ENCODE results near the gene BLZF1. TPM values are rescaled to one million over a fixed set of nuclear protein-coding genes. Genes with fewer than 3 reads are reported as not detected.
"Not testable (repeated sequence)": the region's sequence is repeated elsewhere in the genome, so short reads cannot be mapped to it uniquely, and the experiment has no call there.

Gene BLZF1
- total RNA-seq, 1 donor from 2014 or later, result 28.1 TPM

DNA sequence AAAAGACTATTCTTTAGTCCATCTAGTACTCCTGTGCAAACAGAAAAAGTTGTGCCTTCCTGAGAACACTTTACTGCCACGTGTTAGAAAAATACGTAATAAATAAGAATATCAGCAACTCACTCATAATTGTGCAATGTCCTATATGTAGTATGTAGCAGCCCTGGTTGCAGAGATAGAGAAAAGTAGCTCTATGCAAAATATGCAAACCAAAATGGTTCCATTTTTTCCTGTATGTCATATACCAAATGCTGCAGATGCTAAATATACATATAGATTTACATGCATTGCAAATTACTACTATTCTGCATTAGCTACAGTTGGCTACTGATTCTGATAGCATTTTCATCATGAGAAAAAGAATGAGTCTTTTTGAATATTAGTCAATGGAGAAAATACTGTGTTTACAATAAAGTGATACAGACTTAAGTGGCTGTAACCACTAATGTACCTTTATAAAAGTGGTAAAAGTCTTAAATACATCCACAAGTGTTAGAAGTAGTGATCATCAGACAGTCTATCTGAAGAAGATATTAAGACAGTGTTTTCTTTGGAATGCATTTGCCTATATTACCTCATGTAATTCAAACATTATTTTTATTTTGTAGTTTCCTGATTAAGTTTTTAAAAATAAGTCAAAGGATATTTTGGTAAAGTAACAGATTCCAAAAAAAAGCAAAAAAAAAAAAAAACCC lies 20.2 kb upstream of the BLZF1 start:
- ATAC-seq, result no peak
- DNase-seq (ENCODE audit: low spot score), result no peak
- intact Hi-C loops (cut with DNase I), result loop anchor here (10.0 kb wide), 1 partner anchor 743 kb away; no protein-coding TSS in a partner anchor

DNA sequence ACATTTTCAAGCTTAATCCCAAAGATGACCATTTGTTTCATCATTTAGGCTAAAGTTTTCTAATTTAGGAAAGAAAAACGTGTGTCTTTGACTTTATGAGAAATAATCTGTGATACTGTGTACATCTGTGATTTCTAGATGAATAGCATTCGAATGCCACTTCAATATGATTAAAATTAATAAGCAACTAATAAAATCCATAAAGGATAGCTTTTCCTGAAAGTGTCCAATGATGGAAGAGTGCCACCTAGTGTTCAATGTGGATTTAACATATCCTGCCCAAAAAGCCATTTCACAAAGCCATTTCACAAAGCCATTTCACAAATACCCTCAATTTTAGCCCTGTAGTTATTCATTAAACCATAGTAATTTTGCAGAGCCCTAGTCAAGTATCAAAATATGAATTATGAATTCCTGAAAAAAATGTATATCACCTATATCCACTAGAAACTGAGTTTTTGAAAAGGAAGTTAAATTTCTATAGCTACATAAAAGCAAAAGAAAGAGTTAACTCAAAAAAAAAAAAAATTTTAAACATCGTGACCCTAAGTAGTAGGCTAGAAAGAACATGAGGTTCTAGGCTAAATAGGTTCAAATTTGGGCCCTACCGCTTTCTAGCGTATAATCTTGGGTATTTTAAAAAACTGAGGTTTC lies 19.5 kb upstream of the BLZF1 start:
- no peak for ATAC-seq
- intact Hi-C loops (cut with DNase I), result loop anchor here (10.0 kb wide), 1 partner anchor 744 kb away; no protein-coding TSS in a partner anchor
- DNase-seq (ENCODE audit: low spot score), result no peak

DNA sequence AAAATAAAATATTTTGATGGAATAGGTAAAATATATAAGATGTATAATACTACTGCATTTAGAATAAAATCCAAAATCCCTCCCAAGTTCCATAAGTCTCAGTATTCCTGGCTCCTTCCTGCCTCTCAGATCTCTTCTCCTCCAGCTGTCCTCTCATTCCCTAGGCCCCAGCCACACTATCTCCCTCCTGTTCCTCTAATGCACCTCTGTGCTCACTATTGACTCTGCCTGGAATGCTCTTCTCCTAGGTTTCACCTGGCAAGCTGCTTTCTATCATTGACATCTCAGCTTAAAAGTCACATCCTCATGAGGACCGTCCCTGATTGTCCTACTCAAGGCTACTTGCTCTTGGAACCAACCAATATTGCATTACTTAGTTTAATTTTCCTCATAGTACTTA lies 7.6 kb upstream of the BLZF1 start:
- intact Hi-C loops (cut with DNase I), result no loop called here
- DNase-seq (ENCODE audit: low spot score) (no peak), ATAC-seq (no peak)

DNA sequence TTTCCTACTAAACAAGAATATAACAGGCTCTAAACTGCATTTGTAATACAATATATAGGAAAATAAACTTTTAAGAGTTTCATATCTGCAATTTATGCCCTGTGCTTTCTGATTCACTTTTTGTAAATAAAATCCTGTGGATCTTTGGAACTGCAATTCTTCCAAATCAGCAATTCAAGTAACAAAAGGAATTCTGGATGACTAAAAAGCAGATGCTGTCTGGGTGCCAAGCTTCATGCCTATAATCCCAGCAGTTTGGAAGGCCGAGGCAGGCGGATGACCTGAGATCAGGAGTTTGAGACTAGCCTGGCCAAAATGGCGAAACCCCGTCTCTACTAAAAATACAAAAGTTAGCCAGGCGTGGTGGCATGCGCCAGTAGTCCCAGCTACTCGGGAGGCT lies 6.7 kb upstream of the BLZF1 start:
- ATAC-seq, result no peak
- DNase-seq (ENCODE audit: low spot score), result no peak
- intact Hi-C loops (cut with DNase I), result no loop called here

DNA sequence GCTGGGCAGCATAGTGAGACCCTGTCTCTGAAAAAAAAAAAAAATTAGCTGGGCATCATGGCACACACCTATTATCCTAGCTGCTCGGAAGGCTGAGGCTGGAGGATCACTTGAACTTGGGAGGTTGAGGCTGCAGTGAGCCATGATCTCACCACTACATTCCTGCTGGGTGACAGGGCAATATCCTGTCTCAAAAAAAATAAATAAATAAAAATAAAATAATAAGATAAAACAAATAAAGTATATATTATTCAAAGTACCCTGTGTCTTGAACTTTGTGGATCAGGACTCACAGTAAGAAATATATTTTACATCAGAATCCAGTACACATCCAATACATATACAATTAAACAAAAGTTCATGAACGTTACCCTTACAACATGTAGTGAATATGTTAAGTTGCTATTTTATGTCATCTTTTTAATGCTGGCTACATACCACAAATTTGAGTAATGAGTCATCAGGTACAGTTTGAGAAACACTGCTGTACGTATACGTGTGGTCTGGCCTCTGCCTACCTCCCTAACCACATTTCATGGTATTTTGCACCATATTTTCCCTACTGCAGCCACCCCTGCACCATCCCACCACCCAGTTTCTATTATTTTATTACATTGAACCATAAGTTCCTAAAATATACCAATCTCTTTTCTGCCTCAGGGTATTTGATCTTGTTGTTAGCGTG lies 4.8 kb upstream of the BLZF1 start:
- no peak for DNase-seq (ENCODE audit: low spot score)
- ATAC-seq, result no peak
- intact Hi-C loops (cut with DNase I), result no loop called here

DNA sequence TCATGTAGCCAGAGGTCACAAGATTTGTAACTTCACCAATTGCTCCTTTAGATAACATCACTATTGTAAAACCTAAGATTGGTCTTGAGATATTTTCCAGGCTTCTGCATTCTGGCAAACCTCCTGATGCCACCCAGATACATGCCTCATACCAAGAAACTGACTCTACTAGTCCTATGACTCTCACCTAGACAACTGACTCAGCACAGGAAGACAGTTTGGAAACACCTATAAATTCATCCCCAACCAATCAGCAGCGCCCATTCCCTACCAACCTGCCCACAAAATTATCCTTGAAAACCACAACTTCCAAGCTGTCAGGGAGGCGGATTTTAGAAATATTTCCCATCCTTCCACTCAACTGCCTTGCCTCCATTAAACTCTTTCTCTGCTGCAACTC lies 3.0 kb upstream of the BLZF1 start:
- intact Hi-C loops (cut with DNase I), result no loop called here
- ATAC-seq (no peak), DNase-seq (ENCODE audit: low spot score) (no peak)

DNA sequence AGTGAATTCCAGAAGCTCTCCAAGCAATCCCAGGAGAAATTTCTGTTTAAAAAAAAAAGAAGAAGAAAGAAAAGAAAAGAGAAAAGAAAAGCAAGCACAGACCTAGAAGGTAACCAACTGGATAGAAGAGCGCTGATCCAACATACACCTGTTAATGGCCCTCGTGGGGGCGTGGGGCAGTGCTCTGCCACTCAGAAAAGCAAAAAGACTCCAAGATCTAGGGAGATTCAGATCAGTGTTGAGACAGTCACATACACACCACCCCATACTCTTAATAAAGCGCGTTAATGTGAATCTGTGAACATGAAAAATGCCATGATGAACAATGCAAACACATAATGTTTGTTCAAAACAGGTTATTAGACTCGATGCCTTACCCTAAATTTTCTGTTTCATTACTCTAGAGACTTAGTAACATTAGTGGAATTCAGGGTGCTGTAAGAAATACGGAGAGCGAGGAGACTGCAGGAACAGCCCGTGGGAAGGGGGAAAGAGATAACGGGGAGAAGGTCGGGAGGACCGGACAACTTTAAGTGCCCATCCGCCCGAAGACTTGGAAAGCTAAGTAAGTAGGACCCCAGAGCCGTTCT lies 804 bp upstream of the BLZF1 start:
- DNase-seq (ENCODE audit: low spot score) (no peak), ATAC-seq (no peak)
- intact Hi-C loops (cut with DNase I), result no loop called here

DNA sequence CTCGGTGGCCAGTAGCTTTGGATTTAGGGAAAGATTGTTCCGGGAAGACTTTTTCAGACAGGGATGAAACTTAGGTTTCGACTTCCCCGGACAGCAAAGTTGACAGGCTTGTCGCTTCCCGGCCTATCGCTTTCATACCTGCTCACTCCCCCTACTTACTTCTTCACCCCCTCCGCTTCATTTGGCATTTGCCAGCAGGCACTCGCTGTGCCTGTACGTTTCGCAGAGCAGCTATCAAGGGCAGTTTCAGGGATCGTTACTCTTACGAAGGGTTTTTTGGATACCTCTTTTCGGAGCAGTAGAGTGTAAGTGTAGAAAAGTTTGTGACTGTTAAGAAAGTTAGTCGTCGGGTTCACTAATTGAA lies 393 bp downstream of the BLZF1 start:
- no peak for ATAC-seq
- DNase-seq (ENCODE audit: low spot score), result no peak
- intact Hi-C loops (cut with DNase I), result no loop called here

DNA sequence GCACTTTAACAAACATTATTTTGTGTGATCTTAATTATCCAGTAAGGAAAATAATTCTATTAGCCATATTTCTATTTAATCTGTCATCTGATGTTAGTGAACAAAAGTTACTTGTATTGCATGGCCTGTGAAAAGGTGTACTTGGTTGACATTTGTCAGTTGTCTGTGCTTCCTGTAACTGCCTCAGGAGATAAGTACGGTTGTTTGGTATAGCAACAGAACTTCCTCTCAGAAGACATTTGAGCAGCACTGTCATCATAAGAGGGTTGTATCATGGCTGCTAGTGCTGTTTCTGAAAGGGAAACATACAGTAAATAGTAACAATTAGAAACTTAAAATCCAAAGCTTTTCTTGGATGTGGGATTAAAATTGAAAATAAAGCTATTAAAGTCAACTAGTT lies 3.4 kb downstream of the BLZF1 start:
- ATAC-seq (no peak), DNase-seq (ENCODE audit: low spot score) (no peak)
- intact Hi-C loops (cut with DNase I), result no loop called here

DNA sequence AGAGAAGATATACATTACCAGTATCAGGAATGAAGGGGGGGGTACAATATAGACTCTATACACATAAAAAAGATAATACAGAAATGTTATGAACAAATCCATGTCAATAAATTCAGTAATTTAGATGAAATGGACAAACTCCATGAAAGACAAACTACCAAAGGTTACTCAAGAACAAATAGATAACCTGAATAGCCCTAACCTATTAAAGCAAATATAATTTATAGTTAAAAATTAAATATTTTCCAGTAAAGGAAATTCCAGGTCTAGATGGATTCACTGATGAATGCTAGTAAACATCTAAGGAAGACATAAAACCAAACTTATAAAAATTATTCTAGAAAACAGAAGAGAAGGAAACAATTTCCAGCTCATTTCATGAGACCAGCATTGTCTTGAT lies 13.2 kb downstream of the BLZF1 start:
- no peak for DNase-seq (ENCODE audit: low spot score)

DNA sequence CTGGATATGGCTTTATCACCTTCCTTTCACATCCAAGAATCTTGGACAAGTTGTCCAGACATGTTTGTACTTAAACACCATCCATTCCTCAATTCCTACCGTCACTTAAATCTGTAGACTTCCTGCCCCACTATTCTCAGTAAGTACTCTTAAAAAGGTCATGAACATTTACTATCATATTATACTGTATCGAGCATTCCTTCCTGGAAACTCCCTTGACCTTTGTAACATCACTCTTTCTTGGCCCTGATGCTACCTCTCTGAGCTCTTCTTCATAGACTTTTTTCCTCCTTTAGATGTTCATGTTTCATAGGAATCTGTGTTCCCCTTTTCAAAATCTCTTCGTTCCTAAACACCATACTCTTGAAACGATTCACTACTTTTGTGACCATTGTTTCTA lies 15.5 kb downstream of the BLZF1 start:
- no peak for DNase-seq (ENCODE audit: low spot score)
- ATAC-seq, result no peak
- intact Hi-C loops (cut with DNase I), result no loop called here

More for the DNA sequence above, 13.2 kb downstream of the BLZF1 start:
- no peak for ATAC-seq
- intact Hi-C loops (cut with DNase I), result no loop called here

DNA sequence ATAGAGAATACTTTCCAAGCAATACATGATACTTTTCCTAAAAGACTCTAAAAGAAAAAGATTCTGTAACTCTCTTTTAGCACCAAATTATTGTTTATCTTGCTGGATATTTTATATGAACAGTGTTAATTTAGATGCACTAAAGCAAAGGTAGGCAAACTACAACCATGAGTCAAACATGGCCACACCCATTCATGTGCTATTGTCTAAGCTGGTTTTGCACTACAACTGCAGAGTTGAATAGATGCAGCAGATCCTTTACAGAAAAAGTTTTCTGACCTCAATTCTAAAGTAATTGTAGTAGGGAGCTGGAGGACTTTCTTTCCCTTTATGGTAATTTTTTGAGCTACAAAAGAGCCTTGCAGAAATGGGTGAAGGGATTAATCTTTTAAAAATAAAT lies 19.4 kb downstream of the BLZF1 start:
- DNase-seq (ENCODE audit: low spot score) (no peak), ATAC-seq (no peak)
- intact Hi-C loops (cut with DNase I), result no loop called here

DNA sequence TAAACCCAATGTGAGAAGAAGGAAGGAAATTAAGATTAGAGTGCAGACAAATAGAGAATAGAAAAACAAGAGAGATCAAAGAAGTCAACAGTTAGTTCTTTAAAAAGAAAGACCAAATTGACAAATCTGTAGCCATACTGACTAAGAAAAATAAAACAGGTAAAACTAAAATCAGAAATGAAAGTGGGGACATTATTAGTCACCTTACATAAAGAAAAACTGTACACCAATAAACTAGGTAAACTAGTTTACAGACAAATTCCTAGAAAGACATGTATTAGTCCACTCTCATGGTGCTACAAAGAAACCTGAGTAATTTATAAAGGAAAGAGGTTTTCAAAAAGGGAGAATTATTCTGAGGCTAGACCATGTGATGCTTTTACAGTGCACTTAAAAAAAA lies 22.3 kb downstream of the BLZF1 start:
- ATAC-seq (no peak), DNase-seq (ENCODE audit: low spot score) (no peak)

DNA sequence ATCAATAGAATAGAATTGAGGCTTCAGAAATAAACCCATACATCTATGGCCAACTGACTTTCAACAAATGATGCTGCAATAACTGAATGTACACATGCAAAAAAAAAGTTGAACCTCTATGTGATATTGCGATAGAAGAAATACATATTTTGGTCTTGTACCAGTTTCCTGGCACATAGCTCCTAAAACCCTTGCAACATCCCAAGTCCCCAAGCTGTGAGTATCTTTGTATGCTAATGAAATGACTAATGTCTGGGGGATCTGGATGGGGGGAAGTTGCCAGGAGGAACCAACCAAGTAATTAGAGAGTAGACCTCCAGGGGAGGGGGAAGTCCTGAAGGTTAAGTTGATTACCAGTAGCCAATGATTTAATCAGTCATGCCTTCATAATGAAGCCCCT lies 24.4 kb downstream of the BLZF1 start:
- ATAC-seq (no peak), DNase-seq (ENCODE audit: low spot score) (no peak)
- intact Hi-C loops (cut with DNase I), result no loop called here

More for the DNA sequence above, 22.3 kb downstream of the BLZF1 start:
- intact Hi-C loops (cut with DNase I), result no loop called here

DNA sequence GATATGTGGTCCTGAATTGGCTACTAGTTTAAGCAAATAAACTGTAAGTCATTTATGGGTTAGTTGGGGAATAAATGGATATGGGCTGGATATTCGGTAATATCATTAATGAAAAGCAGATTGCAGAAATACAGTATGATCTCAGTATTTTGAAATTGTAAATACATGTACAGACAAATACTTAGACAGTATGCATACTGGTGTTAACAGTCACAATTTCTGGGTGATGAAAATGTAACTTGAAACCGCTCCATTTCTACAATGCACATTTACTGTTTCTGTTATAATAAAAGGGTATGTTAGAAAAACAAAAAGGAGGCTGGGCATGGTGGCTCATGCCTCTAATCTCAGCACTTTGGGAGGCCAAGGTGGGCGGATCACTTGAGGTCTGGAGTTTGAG lies 28.0 kb downstream of the BLZF1 start:
- DNase-seq (ENCODE audit: low spot score) (no peak), ATAC-seq (no peak)
- intact Hi-C loops (cut with DNase I), result no loop called here

DNA sequence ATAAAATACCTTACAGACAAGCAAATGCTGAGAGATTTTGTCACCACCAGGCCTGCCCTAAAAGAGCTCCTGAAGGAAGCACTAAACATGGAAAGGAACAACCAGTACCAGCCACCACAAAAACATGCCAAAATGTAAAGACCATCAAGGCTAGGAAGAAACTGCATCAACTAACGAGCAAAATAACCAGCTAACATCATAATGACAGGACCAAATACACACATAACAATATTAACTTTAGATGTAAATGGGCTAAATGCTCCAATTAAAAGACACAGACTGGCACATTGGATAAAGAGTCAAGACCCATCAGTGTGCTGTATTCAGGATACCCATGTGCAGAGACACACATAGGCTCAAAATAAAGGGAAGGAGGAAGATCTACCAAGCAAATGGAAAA lies 34.6 kb downstream of the BLZF1 start:
- ATAC-seq; intact Hi-C loops (cut with DNase I); DNase-seq (ENCODE audit: low spot score): not testable (repeated sequence)

DNA sequence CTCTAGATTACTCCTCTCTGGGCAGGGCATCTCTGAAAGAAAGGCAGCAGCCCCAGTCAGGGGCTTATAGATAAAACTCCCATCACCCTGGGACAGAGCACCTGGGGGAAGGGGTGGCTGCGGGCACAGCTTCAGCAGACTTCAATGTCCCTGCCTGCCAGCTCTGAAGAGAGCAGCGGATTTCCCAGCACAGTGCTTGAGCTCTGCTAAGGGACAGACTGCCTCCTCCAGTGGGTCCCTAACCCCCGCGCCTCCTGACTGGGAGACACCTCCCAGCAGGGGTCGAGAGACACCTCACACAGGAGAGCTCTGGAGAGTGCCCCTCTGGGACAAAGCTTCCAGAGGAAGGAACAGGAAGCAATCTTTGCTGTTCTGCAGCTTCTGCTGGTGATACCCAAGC lies 40.3 kb downstream of the BLZF1 start:
- ATAC-seq, result not testable (repeated sequence)

DNA sequence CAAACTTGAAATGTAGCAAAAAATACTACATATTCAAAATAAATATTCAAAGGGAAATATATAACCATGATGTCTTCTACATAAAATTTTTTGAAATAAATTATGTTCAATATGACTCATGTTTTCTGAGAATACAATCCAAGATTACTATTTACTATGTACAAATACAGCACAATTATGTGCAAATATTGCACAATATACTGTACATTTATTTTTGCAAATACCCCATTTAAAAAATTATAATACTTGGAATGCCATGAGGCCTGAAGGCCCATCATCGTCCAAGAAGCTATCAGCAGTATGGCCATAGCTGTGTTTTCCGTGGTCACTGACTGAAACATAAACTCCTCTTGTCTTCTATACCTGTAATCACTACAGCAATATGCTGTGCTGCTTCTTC lies 47.0 kb downstream of the BLZF1 start:
- ATAC-seq (no peak), DNase-seq (ENCODE audit: low spot score) (no peak)
- intact Hi-C loops (cut with DNase I), result no loop called here

More for the DNA sequence above, 40.3 kb downstream of the BLZF1 start:
- DNase-seq (ENCODE audit: low spot score); intact Hi-C loops (cut with DNase I): not testable (repeated sequence)

DNA sequence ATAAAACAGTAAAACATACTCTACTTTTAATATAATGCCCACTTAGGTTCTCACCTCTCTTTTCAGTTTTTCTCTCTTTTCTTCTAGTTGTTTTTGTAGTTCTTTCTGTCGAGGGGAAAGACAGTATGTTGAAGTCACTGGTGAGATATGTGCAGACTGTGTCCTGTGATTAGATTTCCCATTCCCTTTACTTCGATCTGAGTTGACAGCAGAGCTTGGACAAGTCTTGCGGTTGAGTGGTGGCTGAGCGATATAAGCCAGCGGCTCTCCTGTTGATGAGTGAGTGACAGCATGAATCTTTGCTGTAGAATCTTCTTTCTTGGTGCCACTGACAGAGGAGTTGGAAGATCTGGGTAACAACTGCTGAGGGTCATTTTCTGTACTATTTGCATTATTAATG lies 53.3 kb downstream of the BLZF1 start:
- ATAC-seq (no peak), DNase-seq (ENCODE audit: low spot score) (no peak)
- intact Hi-C loops (cut with DNase I), result no loop called here

DNA sequence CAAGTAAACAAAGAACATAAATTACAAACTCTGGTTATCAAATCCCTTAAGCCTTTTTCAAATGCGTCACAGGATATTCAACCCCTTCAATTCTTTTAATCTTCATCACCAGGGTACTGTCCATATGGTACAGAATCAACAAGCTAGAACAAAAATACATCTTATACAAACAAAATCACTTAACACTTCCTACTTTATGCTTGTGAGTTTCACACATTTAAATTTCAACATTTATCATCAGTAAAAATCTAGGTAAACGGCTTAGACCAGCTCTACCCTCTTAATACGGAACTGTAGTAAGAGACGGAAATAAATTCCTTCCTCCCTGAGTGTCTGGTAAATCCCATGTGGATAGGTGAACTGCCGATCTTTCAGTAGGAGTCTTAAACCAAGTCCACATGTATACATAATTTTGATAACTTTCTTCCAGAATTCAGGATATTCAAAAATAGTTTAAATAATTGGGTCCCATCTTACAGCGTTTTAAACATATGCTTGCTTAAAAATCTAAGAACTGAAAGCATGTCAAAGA lies 58.2 kb downstream of the BLZF1 start:
- ATAC-seq (no peak), DNase-seq (ENCODE audit: low spot score) (no peak)

More for the DNA sequence above, 58.2 kb downstream of the BLZF1 start:
- intact Hi-C loops (cut with DNase I), result no loop called here

All from sciatic nerve (tissue), 2 donors.